IMR-90 (cell line): ENCODE measurements around the gene CHD2. TPM values are rescaled to one million over a fixed set of nuclear protein-coding genes. Genes with fewer than 3 reads are reported as not detected.

Experiments
- ATAC-seq: fragments of 200-7000 bp; cut with Tn5 transposase; 2 replicates; pipeline ENCODE4 v1.9.1; 2020; ENCODE audit warnings: low read depth, mild to moderate bottlenecking, moderate library complexity
- BruUV-seq: library from RNA; stranded (reverse); fragments of 400-500 nt; replicated peaks from 2 replicates; lab custom pipeline; 2021; lab: Mats Ljungman, UMichigan
- CTCF ChIA-PET: fragments of 300-600 bp; formaldehyde crosslinking; extraction: SDS; loops from one replicate; lab custom pipeline; 2021; ENCODE audit warnings: antibody characterized with exemption; lab: Yijun Ruan, JAX
- POLR2A ChIA-PET: fragments of 300-600 bp; sonication (Branson Sonifier 250); formaldehyde crosslinking; loops from one replicate; lab custom pipeline; 2022; ENCODE audit warnings: antibody characterized with exemption; ENCODE audit not compliant: unreplicated experiment; lab: Charles Lee
- DNase-seq: peaks from one replicate; pipeline ENCODE4 v3.0.0; 2013
- H2AFZ ChIP-seq: replicated peaks from 2 replicates; pipeline ENCODE3; 2013; ENCODE audit warnings: low read length, mild to moderate bottlenecking; ENCODE audit not compliant: poor library complexity
- H2AK5ac ChIP-seq: 2 replicates; pipeline ENCODE4 v1.6.1; 2013; ENCODE audit warnings: low read depth, low read length, inconsistent platforms
- H2AK9ac ChIP-seq: replicated peaks from 2 replicates; pipeline ENCODE3; 2013; ENCODE audit warnings: mild to moderate bottlenecking, low read depth, low read length, moderate library complexity; ENCODE audit not compliant: poor library complexity
- H2BK120ac ChIP-seq: 2 replicates; pipeline ENCODE4 v1.6.1; 2013; ENCODE audit warnings: low read depth, low read length, inconsistent platforms
- H2BK15ac ChIP-seq: 3 replicates; pipeline ENCODE4 v1.6.1; 2013; ENCODE audit warnings: low read depth, low read length, inconsistent platforms
- H2BK20ac ChIP-seq: 2 replicates; pipeline ENCODE4 v1.6.1; 2013; ENCODE audit warnings: low read depth, mild to moderate bottlenecking, inconsistent platforms, low read length, moderate library complexity
- H2BK5ac ChIP-seq: 2 replicates; pipeline ENCODE4 v1.6.1; 2013; ENCODE audit warnings: mild to moderate bottlenecking, low read depth, low read length, inconsistent platforms; ENCODE audit not compliant: poor library complexity, severe bottlenecking
- H3K14ac ChIP-seq: replicated peaks from 2 replicates; pipeline ENCODE4 v1.6.1; 2013; ENCODE audit warnings: low read depth, low read length, inconsistent platforms
- H3K18ac ChIP-seq: 2 replicates; pipeline ENCODE4 v1.6.1; 2013; ENCODE audit warnings: low read depth, low read length, control low read depth
- H3K23ac ChIP-seq: 2 replicates; pipeline ENCODE4 v1.6.1; 2013; ENCODE audit warnings: low read depth, low read length, inconsistent platforms
- H3K27ac ChIP-seq: 2 replicates; pipeline ENCODE4 v1.5.1; 2013; ENCODE audit warnings: mild to moderate bottlenecking, control low read depth, low read length; ENCODE audit not compliant: insufficient read depth
- H3K27me3 ChIP-seq: 2 replicates; pipeline ENCODE4 v1.6.1; 2013; ENCODE audit warnings: low read length; ENCODE audit not compliant: control insufficient read depth, insufficient read depth
- H3K36me3 ChIP-seq: 2 replicates; pipeline ENCODE4 v1.6.1; 2013; ENCODE audit warnings: low read length, mixed read lengths; ENCODE audit not compliant: control insufficient read depth, insufficient read depth
- H3K4ac ChIP-seq: 2 replicates; pipeline ENCODE4 v1.6.1; 2013; ENCODE audit warnings: low read depth, low read length, inconsistent platforms
- H3K4me1 ChIP-seq: 2 replicates; pipeline ENCODE4 v1.6.1; 2013; ENCODE audit warnings: low read length, mixed read lengths; ENCODE audit not compliant: control insufficient read depth, insufficient read depth
- H3K4me2 ChIP-seq: 2 replicates; pipeline ENCODE4 v1.6.1; 2013; ENCODE audit warnings: low read depth, mild to moderate bottlenecking, control low read depth, low read length, moderate library complexity
- H3K4me3 ChIP-seq: 2 replicates; pipeline ENCODE4 v1.5.1; 2013; ENCODE audit warnings: low read depth, mild to moderate bottlenecking, control low read depth, low read length, moderate library complexity; ENCODE audit not compliant: insufficient read depth
- H3K56ac ChIP-seq: 2 replicates; pipeline ENCODE4 v1.6.1; 2013; ENCODE audit warnings: low read length, inconsistent platforms; ENCODE audit not compliant: insufficient read depth; ENCODE audit errors: extremely low read depth
- H3K79me1 ChIP-seq, 2 experiments: 2 replicates each; pipeline ENCODE4 v1.6.1; 2013; ENCODE audit warnings: low read length in 2 of 2, inconsistent platforms in 1 of 2, low read depth in 1 of 2
- H3K9ac ChIP-seq: 2 replicates; pipeline ENCODE4 v1.6.1; 2013; ENCODE audit warnings: low read depth, low read length, control low read depth
- H3K9me1 ChIP-seq: 2 replicates; pipeline ENCODE4 v1.6.1; 2013; ENCODE audit warnings: low read length, inconsistent platforms; ENCODE audit not compliant: insufficient read depth
- H3K9me3 ChIP-seq: 2 replicates; pipeline ENCODE4 v1.6.1; 2013; ENCODE audit warnings: low read length; ENCODE audit not compliant: control insufficient read depth, insufficient read depth
- H4K20me1 ChIP-seq: 2 replicates; pipeline ENCODE4 v1.6.1; 2013; ENCODE audit warnings: low read length, inconsistent platforms; ENCODE audit not compliant: insufficient read depth
- H4K5ac ChIP-seq: 2 replicates; pipeline ENCODE4 v1.6.1; 2013; ENCODE audit warnings: mild to moderate bottlenecking, low read depth, low read length, control low read depth
- H4K8ac ChIP-seq, 2 experiments: 2 replicates each; pipeline ENCODE4 v1.6.1; 2013; ENCODE audit warnings: low read depth in 2 of 2, low read length in 2 of 2, control low read depth in 1 of 2, inconsistent platforms in 1 of 2
- H4K91ac ChIP-seq: 2 replicates; pipeline ENCODE4 v1.6.1; 2013; ENCODE audit warnings: low read depth, low read length, inconsistent platforms; ENCODE audit not compliant: insufficient read depth
- MAFK ChIP-seq: IDR thresholded peaks from 2 replicates; pipeline ENCODE4 v1.6.1; 2012; ENCODE audit warnings: low read depth, low read length, improper control_type of control experiment
- WGBS, 2 experiments: methylation state at CpG; one replicate each; pipeline versions ENCODE4 v1.1.5 to v1.1.7; 2013; ENCODE audit warnings: missing lambda C conversion rate in 2 of 2; ENCODE audit not compliant: insufficient read length in 1 of 2; ENCODE audit errors: extremely low coverage in 2 of 2; 5-methylcytosine and 5-hydroxymethylcytosine counted together
- dilution Hi-C: fragments of 300-500 bp; cut with HindIII; formaldehyde crosslinking; loops from one replicate; pipeline ENCODE4 v1.14.3; 2018; ENCODE audit warnings: low sequenced_read_pairs; ENCODE audit not compliant: unreplicated experiment
- in situ Hi-C: fragments of 300-500 bp; cut with MboI; formaldehyde crosslinking; loops from 3 replicates; pipeline ENCODE4 v1.14.3; 2019; ENCODE audit warnings: low sequenced_read_pairs, inconsistent platforms, mixed read lengths
- intact Hi-C: fragments of 100-400 bp; cut with micrococcal nuclease; formaldehyde crosslinking; loops from 2 replicates; pipeline ENCODE4 v1.10.0; 2022
- polyA plus RNA-seq, 3 experiments: library from polyadenylated mRNA; depleted of rRNA; stranded (reverse); fragments of >200 nt; gene quantifications; 2 replicates each; pipeline ENCODE4 v1.2.3, GENCODE V29; 2012; ENCODE audit warnings: low replicate concordance in 1 of 3
- total RNA-seq: library from RNA; depleted of rRNA; stranded (reverse); fragments of >200 nt; gene quantifications from 2 replicates; pipeline ENCODE4 v1.2.3, GENCODE V29; 2012
- TF ChIP-seq, protein P1 (sequence below): fragments of 150-350 bp; IDR thresholded peaks from 2 replicates; pipeline ENCODE4 v1.6.1; 2016; ENCODE audit warnings: low read depth, mild to moderate bottlenecking, low read length, moderate library complexity, borderline replicate concordance

CHD2 gene
- total and polyA plus RNA-seq, 2 of the 4 experiments (the other 2 are of a cell fraction): 44.9 to 64.7 TPM

DNA sequence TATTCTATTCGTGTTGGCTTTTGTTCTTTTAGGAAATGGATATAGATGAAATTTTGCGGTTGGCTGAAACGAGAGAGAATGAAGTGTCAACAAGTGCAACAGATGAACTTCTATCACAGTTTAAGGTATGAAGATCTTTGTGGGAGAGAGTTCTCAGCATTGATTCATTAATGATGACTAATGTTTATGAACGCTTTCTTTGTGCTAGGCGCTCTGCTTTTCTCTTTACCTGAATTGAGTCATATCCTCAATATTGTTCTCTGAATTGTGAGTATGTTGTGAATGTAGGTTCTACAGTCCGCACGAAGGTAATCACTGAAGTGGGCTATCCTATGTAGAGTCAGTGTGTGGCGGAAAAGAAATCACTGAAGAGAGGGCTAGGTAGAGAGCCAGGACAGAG, 81.2 kb downstream of the CHD2 start:
- peaks cover 3% of the 10 kb centered on the region; the same call in 1 of the 2 replicates for H4K20me1 ChIP-seq
- no peak overlapping the region for H4K5ac ChIP-seq
- no peak overlapping the region for H2BK5ac ChIP-seq
- H4K91ac ChIP-seq: no peak overlapping the region
- no TSS peak for BruUV-seq
- WGBS, 2 experiments: 100% methylated on average over 4 of the region's 8 CpGs; no CpG with 5 or more reads in 1 of the 2 experiments
- ChIA-PET POLR2A (no interaction called here), CTCF (no interaction called here)
- peaks cover 35 to 50% of the 10 kb centered on the region in 2 experiments for H3K79me1 ChIP-seq
- intact Hi-C loops: loop anchor here (5.0 kb wide), 2 partner anchors 36 to 39 kb away; no protein-coding TSS in a partner anchor
- peak overlapping the region in 1 of 2 experiments; percentile 23; a peak in 1 of 4 replicates for H4K8ac ChIP-seq
- H3K18ac ChIP-seq: no peak overlapping the region
- H2BK120ac ChIP-seq: no peak overlapping the region
- no peak overlapping the region for H3K4me3 ChIP-seq
- dilution Hi-C loops: no loop called here
- no peaks in the 10 kb centered on the region; the same call in 1 of the 2 replicates for H3K9me1 ChIP-seq
- ATAC-seq (no peak), DNase-seq (no peak)
- in situ Hi-C loops: loop anchor here (25.0 kb wide), 1 partner anchor 1994 kb away; the partner anchor contains the start of gene PRC1
- H2BK15ac ChIP-seq: no peak overlapping the region
- no peak overlapping the region for H2AK5ac ChIP-seq
- H3K4ac ChIP-seq: no peak overlapping the region
- H3K27me3 ChIP-seq: no peaks in the 10 kb centered on the region
- H3K9ac ChIP-seq: no peak overlapping the region
- no peak overlapping the region for H3K27ac ChIP-seq
- no peak overlapping the region for H3K14ac ChIP-seq
- H3K23ac ChIP-seq: no peak overlapping the region
- H3K4me2 ChIP-seq: no peak overlapping the region
- no peak for TF ChIP-seq MAFK
- TF ChIP-seq, protein P1, sequence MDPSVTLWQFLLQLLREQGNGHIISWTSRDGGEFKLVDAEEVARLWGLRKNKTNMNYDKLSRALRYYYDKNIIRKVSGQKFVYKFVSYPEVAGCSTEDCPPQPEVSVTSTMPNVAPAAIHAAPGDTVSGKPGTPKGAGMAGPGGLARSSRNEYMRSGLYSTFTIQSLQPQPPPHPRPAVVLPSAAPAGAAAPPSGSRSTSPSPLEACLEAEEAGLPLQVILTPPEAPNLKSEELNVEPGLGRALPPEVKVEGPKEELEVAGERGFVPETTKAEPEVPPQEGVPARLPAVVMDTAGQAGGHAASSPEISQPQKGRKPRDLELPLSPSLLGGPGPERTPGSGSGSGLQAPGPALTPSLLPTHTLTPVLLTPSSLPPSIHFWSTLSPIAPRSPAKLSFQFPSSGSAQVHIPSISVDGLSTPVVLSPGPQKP: no peak
- no peak overlapping the region for H3K56ac ChIP-seq
- no peak overlapping the region for H2BK20ac ChIP-seq
- no peaks in the 10 kb centered on the region for H3K9me3 ChIP-seq
- no peak overlapping the region for H2AFZ ChIP-seq
- no peak overlapping the region for H2AK9ac ChIP-seq
- H3K4me1 ChIP-seq: no peaks in the 10 kb centered on the region; the same call in 1 of the 2 replicates
- peaks cover 67% of the 10 kb centered on the region for H3K36me3 ChIP-seq
